B cell (primary cell): ENCODE data around the gene MAN1B1. TPM values are rescaled to one million over a fixed set of nuclear protein-coding genes. Genes with fewer than 3 reads are reported as not detected.

Experiments
- ATAC-seq: fragments of 200-7000 bp; cut with Tn5 transposase; one replicate; pipeline ENCODE4 v1.10.0; 2021; ENCODE audit warnings: low read depth, mild to moderate bottlenecking, moderate number of reproducible peaks, moderate library complexity
- CTCF ChIA-PET: fragments of 350-600 bp; sonication (Branson Sonifier 250); formaldehyde crosslinking; loops from one replicate; lab custom pipeline; 2021; ENCODE audit warnings: antibody characterized with exemption, inconsistent platforms; lab: Charles Lee
- POLR2A ChIA-PET: fragments of 350-600 bp; sonication (Branson Sonifier 250); formaldehyde crosslinking; loops from one replicate; lab custom pipeline; 2021; ENCODE audit warnings: antibody characterized with exemption; lab: Charles Lee
- DNase-seq: peaks from one replicate; pipeline ENCODE4 v3.0.0; 2013
- H2AFZ ChIP-seq: 2 replicates; pipeline ENCODE4 v1.6.1; 2012; ENCODE audit warnings: mild to moderate bottlenecking, low read depth, low read length; ENCODE audit not compliant: insufficient read depth, poor library complexity, severe bottlenecking
- H3K27ac ChIP-seq, 2 donors: 1 replicate in 1 of 2; 2 replicates in 1 of 2; pipeline ENCODE4 v1.5.1; 2012 to 2013; ENCODE audit warnings: low read length in 2 of 2, mild to moderate bottlenecking in 2 of 2, moderate library complexity in 1 of 2
- H3K27me3 ChIP-seq, 4 experiments: fragments of 200-600 bp in 1 of 4; sonication (generic) in 1 of 4; replicated peaks in 1 of 4; 1 replicate in 2 of 4; 2 replicates in 2 of 4; pipeline versions ENCODE4 v1.6.1 to v1.7.0; 2013 to 2016; ENCODE audit warnings: low read length in 3 of 4, mild to moderate bottlenecking in 2 of 4, mixed read lengths in 1 of 4, moderate library complexity in 1 of 4; ENCODE audit not compliant: insufficient read depth in 4 of 4, control insufficient read depth in 3 of 4; ENCODE audit errors: control extremely low read depth in 1 of 4
- H3K36me3 ChIP-seq, 2 experiments: replicated peaks in 1 of 2; 1 replicate in 1 of 2; 2 replicates in 1 of 2; pipeline versions ENCODE4 v1.6.1 to v1.7.1; 2013; ENCODE audit warnings: low read length in 1 of 2; ENCODE audit not compliant: insufficient read depth in 2 of 2, control insufficient read depth in 1 of 2; ENCODE audit errors: control extremely low read depth in 1 of 2, extremely low read depth in 1 of 2
- H3K4me1 ChIP-seq, 2 donors: fragments of 200-600 bp in 1 of 2; sonication (generic) in 1 of 2; 1 replicate in 1 of 2; 2 replicates in 1 of 2; pipeline versions ENCODE4 v1.5.1 to v1.6.1; 2013 to 2017; ENCODE audit warnings: low read length in 2 of 2; ENCODE audit not compliant: control insufficient read depth in 2 of 2, insufficient read depth in 2 of 2
- H3K4me2 ChIP-seq: replicated peaks from 2 replicates; pipeline ENCODE3; 2012; ENCODE audit warnings: mild to moderate bottlenecking, low read depth, low read length; ENCODE audit not compliant: poor library complexity, severe bottlenecking
- H3K4me3 ChIP-seq, 5 experiments: fragments of 200-600 bp in 1 of 5; sonication (generic) in 1 of 5; 1 replicate in 3 of 5; 2 replicates in 2 of 5; pipeline versions ENCODE4 v1.5.1 to v1.7.0; 2011 to 2016; ENCODE audit warnings: low read length in 4 of 5, mild to moderate bottlenecking in 4 of 5, low read depth in 2 of 5, control low read depth in 1 of 5, moderate library complexity in 1 of 5; ENCODE audit not compliant: insufficient read depth in 1 of 5; ENCODE audit errors: control extremely low read depth in 1 of 5, extremely low read depth in 1 of 5
- H3K79me2 ChIP-seq: fragments of 200-600 bp; sonication (generic); one replicate; pipeline ENCODE4 v1.6.0; 2016; ENCODE audit warnings: low read length; ENCODE audit not compliant: control insufficient read depth, insufficient read depth
- H3K9ac ChIP-seq: fragments of 200-600 bp; sonication (generic); 2 replicates; pipeline ENCODE4 v1.6.1; 2017; ENCODE audit warnings: mild to moderate bottlenecking, low read length, moderate library complexity
- H3K9me3 ChIP-seq, 3 donors: one replicate each; pipeline versions ENCODE4 v1.6.1 to v1.7.1; 2013; ENCODE audit warnings: low read length in 2 of 3; ENCODE audit not compliant: control insufficient read depth in 2 of 3, insufficient read depth in 1 of 3; ENCODE audit errors: control extremely low read depth in 1 of 3
- H4K20me1 ChIP-seq: 2 replicates; pipeline ENCODE4 v1.6.0; 2012; ENCODE audit warnings: mild to moderate bottlenecking, low read length; ENCODE audit not compliant: insufficient read depth, control insufficient read depth, poor library complexity, severe bottlenecking
- H3K27ac Mint-ChIP-seq: one replicate; pipeline ENCODE4 v1.8.0; 2021; ENCODE audit warnings: mixed read lengths
- H3K27me3 Mint-ChIP-seq: one replicate; pipeline ENCODE4 v1.8.0; 2021; ENCODE audit warnings: mixed read lengths
- H3K4me1 Mint-ChIP-seq: one replicate; pipeline ENCODE4 v1.8.0; 2021; ENCODE audit warnings: mixed read lengths
- H3K4me3 Mint-ChIP-seq: one replicate; pipeline ENCODE4 v1.8.0; 2021; ENCODE audit warnings: mixed read lengths
- H3K9me3 Mint-ChIP-seq: one replicate; pipeline ENCODE4 v1.8.0; 2022; ENCODE audit warnings: mixed read lengths; ENCODE audit not compliant: insufficient read depth
- CTCF ChIP-seq: fragments of 200-600 bp; IDR thresholded peaks from one replicate; pipeline ENCODE4 v1.8.0; 2022; ENCODE audit warnings: antibody characterized with exemption, mild to moderate bottlenecking
- EZH2 ChIP-seq: IDR thresholded peaks from 2 replicates; pipeline ENCODE4 v1.6.1; 2012; ENCODE audit warnings: borderline replicate concordance, low read depth, mild to moderate bottlenecking, moderate library complexity, low read length; ENCODE audit not compliant: insufficient read depth, poor library complexity, severe bottlenecking
- WGBS: methylation state at CpG from one replicate; pipeline ENCODE4 v1.1.5; 2013; ENCODE audit warnings: missing lambda C conversion rate; ENCODE audit not compliant: insufficient coverage; 5-methylcytosine and 5-hydroxymethylcytosine counted together
- intact Hi-C: fragments of 100-400 bp; cut with micrococcal nuclease; formaldehyde crosslinking; loops from one replicate; pipeline ENCODE4 v1.10.0; 2022
- polyA plus RNA-seq: library from polyadenylated mRNA; depleted of rRNA; stranded (reverse); fragments of >200 nt; gene quantifications from 2 replicates; pipeline ENCODE4 v1.2.3, GENCODE V29; 2012
- total RNA-seq, 2 donors: library from RNA; stranded (reverse); fragments of 120-200 nt in 1 of 2; gene quantifications; 1 replicate in 1 of 2; 2 replicates in 1 of 2; pipeline versions ENCODE4 v1.2.3 to v1.2.4, GENCODE V29; 2013 to 2022

MAN1B1 gene
- total and polyA plus RNA-seq, 2 donors (not counting 1 experiment from before 2014, with no cell fraction given): 47.0 to 68.4 TPM

GRCh38 chr9:137055385-137056364, 31.1 kb upstream of the MAN1B1 start:
- Mint-ChIP-seq H3K27me3 (peaks cover 5% of the 10 kb centered on the region), H3K4me3 (no peak overlapping the region), H3K27ac (no peak overlapping the region), H3K4me1 (peaks cover 4% of the 10 kb centered on the region), H3K9me3 (no peaks in the 10 kb centered on the region)
- DNase-seq (no peak), ATAC-seq (no peak)
- POLR2A ChIA-PET: interaction anchor here (1.0 kb wide), 1 partner anchor 31 kb away, joined by 3 read pairs; the partner anchor contains the start of gene MAN1B1
- CTCF ChIA-PET: interaction anchor here (0.6 to 2.3 kb wide), 5 partner anchors 9 to 21 kb away, joined by 3 to 9 read pairs (median 6); partner anchors contain the start of gene SAPCD2
- Histone ChIP-seq H4K20me1 (no peaks in the 10 kb centered on the region), H3K27ac (no peak overlapping the region), H3K4me2 (no peak overlapping the region), H3K36me3 (no peaks in the 10 kb centered on the region), H3K4me1 (peaks cover 14 to 15% of the 10 kb centered on the region in 2 donors), H3K4me3 (no peak overlapping the region), H3K9ac (no peak overlapping the region), H2AFZ (no peak overlapping the region), H3K27me3 (peaks cover 0 to 37% (median 20%) of the 10 kb centered on the region in 4 experiments), H3K9me3 (peaks cover 0 to 13% (median 0%) of the 10 kb centered on the region in 3 donors), H3K79me2 (no peaks in the 10 kb centered on the region)
- 84% methylated on average over 24 of the region's 28 CpGs for WGBS
- TF ChIP-seq CTCF (no peak), EZH2 (no peak)
- intact Hi-C loops: no loop called here
